ENCODE results near the gene SYNE2. TPM values are rescaled to one million over a fixed set of nuclear protein-coding genes. Genes with fewer than 3 reads are reported as not detected.

Gene SYNE2
- total RNA-seq, 1 donor: 10.1 TPM

DNA sequence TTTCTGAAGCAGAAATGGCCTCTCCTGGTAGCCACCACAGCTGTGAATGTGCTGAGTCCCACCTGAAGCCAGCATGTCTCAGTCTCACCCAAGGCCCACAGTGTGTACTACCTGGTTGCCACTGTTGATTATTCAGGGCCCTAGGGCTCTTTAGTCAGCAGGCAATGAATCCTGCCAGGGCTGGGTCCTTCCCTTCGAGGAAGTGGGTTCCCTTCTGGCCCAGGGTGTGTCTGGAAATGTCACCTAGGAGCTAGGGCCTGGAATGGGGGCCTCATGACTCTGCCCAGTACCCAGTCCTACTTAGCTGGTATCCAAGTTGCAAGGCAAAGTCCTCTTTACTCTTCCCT, 207.4 kb downstream of the SYNE2 start:
- Histone ChIP-seq H3K4me3 (ENCODE audit: insufficient read depth, low read length) (no peak overlapping the region), H3K79me2 (ENCODE audit: insufficient read depth, low read length) (no peaks in the 10 kb centered on the region), H4K20me1 (ENCODE audit: insufficient read depth, low read length) (no peaks in the 10 kb centered on the region), H2AFZ (ENCODE audit: low read length) (no peak overlapping the region), H3K27me3 (ENCODE audit: insufficient read depth, low read length) (no peaks in the 10 kb centered on the region), H3K36me3 (ENCODE audit: insufficient read depth, low read length) (no peaks in the 10 kb centered on the region), H3K4me1 (ENCODE audit: insufficient read depth, low read length) (no peaks in the 10 kb centered on the region), H3K4me2 (ENCODE audit: insufficient read depth, low read length) (no peak overlapping the region), H3K27ac (ENCODE audit: low read depth, low read length) (no peak overlapping the region), H3K9me3 (ENCODE audit: low read depth, low read length) (no peaks in the 10 kb centered on the region)
- TF ChIP-seq, protein P1, sequence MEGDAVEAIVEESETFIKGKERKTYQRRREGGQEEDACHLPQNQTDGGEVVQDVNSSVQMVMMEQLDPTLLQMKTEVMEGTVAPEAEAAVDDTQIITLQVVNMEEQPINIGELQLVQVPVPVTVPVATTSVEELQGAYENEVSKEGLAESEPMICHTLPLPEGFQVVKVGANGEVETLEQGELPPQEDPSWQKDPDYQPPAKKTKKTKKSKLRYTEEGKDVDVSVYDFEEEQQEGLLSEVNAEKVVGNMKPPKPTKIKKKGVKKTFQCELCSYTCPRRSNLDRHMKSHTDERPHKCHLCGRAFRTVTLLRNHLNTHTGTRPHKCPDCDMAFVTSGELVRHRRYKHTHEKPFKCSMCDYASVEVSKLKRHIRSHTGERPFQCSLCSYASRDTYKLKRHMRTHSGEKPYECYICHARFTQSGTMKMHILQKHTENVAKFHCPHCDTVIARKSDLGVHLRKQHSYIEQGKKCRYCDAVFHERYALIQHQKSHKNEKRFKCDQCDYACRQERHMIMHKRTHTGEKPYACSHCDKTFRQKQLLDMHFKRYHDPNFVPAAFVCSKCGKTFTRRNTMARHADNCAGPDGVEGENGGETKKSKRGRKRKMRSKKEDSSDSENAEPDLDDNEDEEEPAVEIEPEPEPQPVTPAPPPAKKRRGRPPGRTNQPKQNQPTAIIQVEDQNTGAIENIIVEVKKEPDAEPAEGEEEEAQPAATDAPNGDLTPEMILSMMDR (IDR thresholded peaks at IDR 0.05; ENCODE audit: extremely low read depth, low read depth, low read length): no peak
- DNase-seq (ENCODE audit: insufficient read length, low spot score, missing footprints): no peak

DNA sequence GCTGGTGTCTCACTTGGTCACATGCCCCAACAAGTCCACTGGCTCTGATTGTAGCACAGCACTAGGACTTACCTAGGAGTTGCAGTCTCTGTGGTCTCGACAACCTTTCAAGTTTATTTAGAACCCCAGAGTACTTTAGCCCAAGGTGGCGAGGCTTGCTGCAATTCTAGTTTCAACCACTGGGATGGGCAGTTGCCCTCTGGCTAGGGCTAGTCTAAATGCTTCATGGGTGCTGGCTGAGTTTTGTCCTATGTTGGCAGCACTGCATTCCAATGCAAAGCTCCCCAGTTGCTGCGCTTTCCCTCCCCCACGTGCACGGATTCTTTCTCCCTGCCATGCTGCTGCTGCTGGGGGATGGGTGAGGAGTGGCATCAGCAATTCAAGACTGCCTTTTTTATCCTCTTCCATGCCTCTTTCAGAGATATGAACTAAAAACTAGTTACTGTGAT, 207.9 kb downstream of the SYNE2 start:
- Histone ChIP-seq H3K4me3 (ENCODE audit: insufficient read depth, low read length) (no peak overlapping the region), H4K20me1 (ENCODE audit: insufficient read depth, low read length) (no peaks in the 10 kb centered on the region), H3K9me3 (ENCODE audit: low read depth, low read length) (no peaks in the 10 kb centered on the region), H3K27ac (ENCODE audit: low read depth, low read length) (no peak overlapping the region), H3K4me2 (ENCODE audit: insufficient read depth, low read length) (no peak overlapping the region), H3K27me3 (ENCODE audit: insufficient read depth, low read length) (no peaks in the 10 kb centered on the region), H3K36me3 (ENCODE audit: insufficient read depth, low read length) (no peaks in the 10 kb centered on the region), H3K79me2 (ENCODE audit: insufficient read depth, low read length) (no peaks in the 10 kb centered on the region), H2AFZ (ENCODE audit: low read length) (peak overlapping the region; percentile 29), H3K4me1 (ENCODE audit: insufficient read depth, low read length) (no peaks in the 10 kb centered on the region)
- TF ChIP-seq, protein P1 (IDR thresholded peaks at IDR 0.05; ENCODE audit: extremely low read depth, low read depth, low read length): peak; percentile 73
- peak; percentile 80 for DNase-seq (ENCODE audit: insufficient read length, low spot score, missing footprints)

DNA sequence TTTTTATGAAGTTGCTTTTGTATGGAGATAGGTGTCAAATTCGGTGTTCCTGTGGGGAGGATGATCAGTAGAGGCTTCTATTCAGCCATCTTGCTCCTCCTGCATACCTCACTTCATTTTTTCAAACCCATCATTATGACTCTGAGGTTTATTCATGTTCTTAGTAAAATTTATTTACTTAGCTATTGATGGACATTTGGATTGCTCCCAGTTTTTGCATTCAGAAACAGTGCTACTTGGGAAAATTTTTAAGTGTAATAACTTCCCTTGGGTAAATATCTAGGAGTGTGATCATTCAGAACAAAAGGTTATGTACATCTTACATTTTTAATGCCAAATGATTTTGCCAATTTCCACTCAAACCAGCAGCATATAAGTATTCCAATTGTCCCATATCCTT, 208.3 kb downstream of the SYNE2 start:
- TF ChIP-seq, protein P1 (IDR thresholded peaks at IDR 0.05; ENCODE audit: extremely low read depth, low read depth, low read length): no peak
- Histone ChIP-seq H3K79me2 (ENCODE audit: insufficient read depth, low read length) (no peaks in the 10 kb centered on the region), H3K9me3 (ENCODE audit: low read depth, low read length) (no peaks in the 10 kb centered on the region), H3K36me3 (ENCODE audit: insufficient read depth, low read length) (no peaks in the 10 kb centered on the region), H3K4me1 (ENCODE audit: insufficient read depth, low read length) (no peaks in the 10 kb centered on the region), H4K20me1 (ENCODE audit: insufficient read depth, low read length) (no peaks in the 10 kb centered on the region), H3K27ac (ENCODE audit: low read depth, low read length) (no peak overlapping the region), H3K4me3 (ENCODE audit: insufficient read depth, low read length) (no peak overlapping the region), H2AFZ (ENCODE audit: low read length) (no peak overlapping the region), H3K4me2 (ENCODE audit: insufficient read depth, low read length) (no peak overlapping the region), H3K27me3 (ENCODE audit: insufficient read depth, low read length) (no peaks in the 10 kb centered on the region)
- DNase-seq (ENCODE audit: insufficient read length, low spot score, missing footprints): no peak

DNA sequence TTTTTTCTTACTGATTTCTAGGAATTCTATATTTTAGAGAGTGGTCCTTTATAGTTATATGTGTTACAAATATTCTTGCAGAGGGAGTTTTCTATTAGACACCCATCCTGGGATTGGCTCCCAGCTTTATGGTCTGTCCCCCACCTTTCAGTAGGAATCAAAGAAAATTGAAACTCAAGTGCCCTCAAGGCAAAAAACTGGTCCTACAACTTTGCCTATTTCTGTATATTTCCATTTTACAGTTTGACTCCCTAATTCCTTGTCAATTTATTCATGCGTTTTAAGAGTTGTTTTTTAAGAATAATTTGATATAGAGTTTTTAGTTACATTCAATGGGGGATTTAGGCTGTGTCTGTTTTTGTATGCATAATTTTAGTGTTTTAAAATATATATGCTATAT, 208.9 kb downstream of the SYNE2 start:
- TF ChIP-seq, protein P1 (IDR thresholded peaks at IDR 0.05; ENCODE audit: extremely low read depth, low read depth, low read length): no peak
- no peaks in the 10 kb centered on the region for H3K79me2 ChIP-seq (ENCODE audit: insufficient read depth, low read length)
- no peak overlapping the region for H3K4me2 ChIP-seq (ENCODE audit: insufficient read depth, low read length)
- H3K4me3 ChIP-seq (ENCODE audit: insufficient read depth, low read length): no peak overlapping the region
- no peak overlapping the region for H2AFZ ChIP-seq (ENCODE audit: low read length)
- H3K27me3 ChIP-seq (ENCODE audit: insufficient read depth, low read length): no peaks in the 10 kb centered on the region
- no peak for DNase-seq (ENCODE audit: insufficient read length, low spot score, missing footprints)
- H3K36me3 ChIP-seq (ENCODE audit: insufficient read depth, low read length): no peaks in the 10 kb centered on the region
- H3K27ac ChIP-seq (ENCODE audit: low read depth, low read length): no peak overlapping the region
- no peaks in the 10 kb centered on the region for H4K20me1 ChIP-seq (ENCODE audit: insufficient read depth, low read length)
- no peaks in the 10 kb centered on the region for H3K4me1 ChIP-seq (ENCODE audit: insufficient read depth, low read length)
- no peaks in the 10 kb centered on the region for H3K9me3 ChIP-seq (ENCODE audit: low read depth, low read length)
